HG02884 (cell line): Measurements from ENCODE around the gene TPK1.
"Not testable (repeated sequence)": the region's sequence is repeated elsewhere in the genome, so short reads cannot be mapped to it uniquely, and the experiment has no call there.

Experiments used
- ATAC-seq: cut with Tn5 transposase; IDR thresholded peaks from one replicate; pipeline ENCODE4 v1.9.1; 2021; ENCODE audit warnings: mild to moderate bottlenecking, moderate library complexity; ENCODE audit not compliant: unreplicated experiment

TPK1 gene

DNA sequence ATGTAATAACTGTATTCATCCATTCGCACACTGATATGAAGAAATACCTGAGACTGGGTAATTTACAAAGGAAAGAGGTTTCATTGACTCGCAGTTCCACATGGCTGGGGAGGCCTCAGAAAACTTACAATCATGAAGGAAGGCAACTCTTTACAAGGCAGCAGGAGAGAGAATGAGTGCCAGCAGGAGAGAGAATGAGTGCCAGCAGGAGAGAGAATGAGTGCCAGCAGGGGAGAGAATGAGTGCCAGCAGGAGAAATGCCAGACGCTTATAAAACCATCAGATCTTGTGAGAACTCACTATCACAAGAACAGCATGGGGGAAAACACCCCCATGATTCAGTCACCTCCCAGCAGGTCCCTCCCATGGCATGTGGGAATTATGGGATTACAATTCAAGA lies 58.0 kb downstream of the TPK1 start:
- ATAC-seq, result not testable (repeated sequence)

DNA sequence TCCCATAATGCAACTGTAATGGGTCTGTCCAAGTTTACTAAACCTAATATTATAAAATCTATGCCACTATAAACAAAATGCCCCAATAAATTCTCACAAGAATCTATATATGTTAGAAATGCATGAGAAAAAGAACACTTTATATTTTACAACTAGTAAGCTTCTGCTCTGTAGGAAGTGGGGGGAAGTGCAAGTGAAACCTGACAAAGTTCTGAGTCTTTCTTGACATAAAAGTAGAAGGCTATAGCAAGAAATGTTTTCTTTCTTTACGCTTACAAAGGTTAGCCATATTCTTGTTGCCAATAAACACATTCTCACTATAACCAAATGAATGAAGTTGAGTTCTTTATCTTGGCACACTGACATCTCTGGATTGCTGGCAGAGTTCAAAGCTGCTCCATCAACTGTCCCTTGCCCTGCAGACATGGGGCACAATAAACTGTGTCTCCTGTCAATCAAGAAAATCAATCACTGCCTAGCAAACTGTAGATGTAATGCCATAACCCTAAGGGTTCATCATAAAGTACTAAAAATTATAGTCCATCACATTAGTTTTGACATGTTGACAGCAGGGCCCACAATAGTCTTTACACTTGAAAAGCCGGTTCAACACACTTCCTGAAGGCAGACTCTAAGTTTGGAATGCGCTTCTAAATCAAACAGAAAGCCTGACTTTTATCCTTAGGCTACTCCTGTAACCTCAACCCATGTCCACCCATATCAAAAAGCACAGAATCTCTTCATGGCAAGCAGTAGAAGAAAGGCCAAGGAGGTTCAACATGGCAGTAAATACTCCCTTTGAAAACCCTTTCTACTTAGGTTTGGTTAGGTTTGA lies 58.6 kb downstream of the TPK1 start:
- peak; percentile 41 for ATAC-seq

DNA sequence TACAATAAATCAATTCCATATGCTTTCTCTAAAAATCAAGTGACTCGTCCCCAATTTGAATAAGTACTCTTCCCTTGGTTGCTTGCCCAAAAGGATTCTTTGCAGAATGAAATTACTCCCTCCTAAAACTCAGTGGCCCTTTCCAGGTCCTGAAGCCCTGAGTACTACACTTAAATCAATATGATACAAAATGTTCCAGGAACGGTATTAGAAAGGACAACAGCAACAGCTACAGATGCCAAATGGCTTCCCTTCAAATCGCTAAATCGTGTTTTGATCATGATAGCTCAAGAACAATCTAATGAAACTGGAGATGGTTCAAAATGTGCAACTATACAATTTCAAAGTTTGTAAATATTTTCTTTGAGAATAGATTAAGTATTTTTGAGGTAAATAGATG lies 59.4 kb downstream of the TPK1 start:
- ATAC-seq, result no peak

GRCh38 chr7:144775749-144776148 lies 60.1 kb downstream of the TPK1 start:
- no peak for ATAC-seq

GRCh38 chr7:144771927-144772326 lies 63.9 kb downstream of the TPK1 start:
- ATAC-seq, result no peak

GRCh38 chr7:144771174-144771573 lies 64.7 kb downstream of the TPK1 start:
- ATAC-seq, result no peak

GRCh38 chr7:144769352-144769751 lies 66.5 kb downstream of the TPK1 start:
- ATAC-seq, result no peak

DNA sequence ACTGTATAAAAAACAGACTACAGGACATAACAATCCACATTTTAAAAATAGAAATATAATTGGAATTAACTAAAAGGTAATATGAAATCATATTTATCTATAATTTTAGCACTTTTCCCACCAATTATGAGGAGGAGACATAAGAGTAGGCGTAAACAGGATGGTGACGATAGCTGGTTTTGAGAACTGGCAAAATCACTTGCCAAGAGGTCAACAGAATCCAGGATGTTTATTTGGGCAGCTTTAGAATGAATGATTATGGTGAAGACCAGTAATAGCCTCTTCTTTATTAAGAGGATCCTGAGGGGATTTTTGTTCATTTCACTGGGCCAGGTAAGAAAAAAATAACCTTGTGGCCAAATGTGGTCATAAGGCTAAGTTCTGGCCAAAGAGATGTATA lies 67.2 kb downstream of the TPK1 start:
- ATAC-seq, result no peak

DNA sequence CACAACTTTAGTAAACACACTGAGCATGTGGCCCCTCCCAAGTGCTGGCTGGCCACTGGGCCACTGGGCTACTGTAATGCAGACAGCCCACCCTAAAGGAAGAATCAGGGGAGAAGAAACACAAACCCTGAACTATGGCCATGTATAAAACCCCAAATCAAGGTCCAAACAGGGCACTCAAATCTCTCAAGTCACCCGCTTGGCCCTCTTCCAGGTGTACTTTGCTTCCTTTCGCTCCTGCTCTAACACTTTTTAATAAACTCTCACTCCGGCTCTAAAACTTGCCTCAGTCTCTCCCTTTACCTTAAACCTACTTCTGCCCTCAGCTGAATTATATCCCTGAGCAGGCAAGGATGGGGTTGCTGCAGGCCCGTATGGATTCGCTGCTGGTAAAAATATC lies 72.6 kb downstream of the TPK1 start:
- no peak for ATAC-seq

- ATAC-seq, result no peak
These were observed 73.0 kb downstream of the TPK1 start for GRCh38 chr7:144762853-144763252.

- ATAC-seq, result no peak
These were observed 74.4 kb downstream of the TPK1 start for GRCh38 chr7:144761493-144761892.

DNA sequence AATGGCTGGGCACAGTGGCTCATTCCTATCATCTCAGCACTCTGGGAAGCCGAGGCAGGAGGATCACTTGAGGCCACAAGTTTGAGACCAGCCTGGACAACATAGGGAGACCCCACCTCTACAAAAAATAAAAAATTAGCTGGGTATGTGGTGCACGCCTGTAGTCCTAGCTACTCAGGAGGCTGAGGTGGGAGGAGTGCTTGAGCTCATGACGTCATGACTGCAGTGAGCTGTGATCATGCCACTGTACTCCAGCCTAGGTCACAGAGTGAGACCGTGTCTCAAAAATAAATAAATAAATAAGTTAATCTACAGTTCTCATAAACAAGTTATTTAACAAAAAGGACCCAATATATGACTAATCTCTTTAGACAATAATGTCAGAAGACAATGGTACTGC lies 76.2 kb downstream of the TPK1 start:
- no peak for ATAC-seq

DNA sequence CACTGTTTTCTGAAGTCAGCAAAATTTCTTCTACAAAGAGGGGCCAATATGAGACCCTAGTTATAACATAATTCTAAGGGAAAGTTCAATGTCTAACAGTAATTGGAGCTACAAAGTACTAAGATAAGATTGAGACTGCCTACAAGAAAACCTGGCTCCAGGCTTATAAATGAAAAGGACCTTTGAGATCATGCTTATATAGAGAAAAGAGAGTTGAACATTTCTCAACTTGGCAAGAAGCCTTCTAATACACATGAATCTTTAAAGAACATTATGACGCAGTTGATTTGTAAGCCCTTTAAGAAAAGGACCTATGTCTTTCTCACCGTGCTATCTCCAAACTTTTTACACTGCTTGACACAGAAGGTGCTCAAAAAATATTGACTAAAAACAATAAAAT lies 87.9 kb downstream of the TPK1 start:
- ATAC-seq, result no peak

GRCh38 chr7:144738708-144739314 lies 97.0 kb downstream of the TPK1 start:
- ATAC-seq, result peak; percentile 93

GRCh38 chr7:144738146-144738545 lies 97.7 kb downstream of the TPK1 start:
- no peak for ATAC-seq

GRCh38 chr7:144736880-144737493 lies 98.9 kb downstream of the TPK1 start:
- ATAC-seq, result no peak

- no peak for ATAC-seq
These were observed 100.2 kb downstream of the TPK1 start for GRCh38 chr7:144735505-144736276.

- no peak for ATAC-seq
These were observed 104.0 kb downstream of the TPK1 start for GRCh38 chr7:144731661-144732351.

DNA sequence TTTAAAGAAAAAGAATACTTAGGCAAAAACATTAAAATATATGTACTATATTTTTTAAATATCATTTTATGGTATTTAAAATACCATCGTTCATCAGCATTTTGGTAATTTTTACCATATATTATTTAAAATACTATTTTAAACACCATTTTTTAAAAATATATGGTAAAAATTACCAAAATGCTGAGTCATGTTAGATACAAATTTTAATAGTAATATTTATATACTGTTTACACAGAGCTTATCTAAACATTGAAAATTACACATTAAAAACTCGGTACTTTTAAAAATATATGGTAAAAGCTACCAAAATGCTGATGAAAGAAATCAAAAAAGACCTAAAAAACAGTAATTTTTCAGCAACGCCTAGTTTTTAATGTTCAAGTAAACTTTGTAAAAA lies 105.6 kb downstream of the TPK1 start:
- no peak for ATAC-seq

DNA sequence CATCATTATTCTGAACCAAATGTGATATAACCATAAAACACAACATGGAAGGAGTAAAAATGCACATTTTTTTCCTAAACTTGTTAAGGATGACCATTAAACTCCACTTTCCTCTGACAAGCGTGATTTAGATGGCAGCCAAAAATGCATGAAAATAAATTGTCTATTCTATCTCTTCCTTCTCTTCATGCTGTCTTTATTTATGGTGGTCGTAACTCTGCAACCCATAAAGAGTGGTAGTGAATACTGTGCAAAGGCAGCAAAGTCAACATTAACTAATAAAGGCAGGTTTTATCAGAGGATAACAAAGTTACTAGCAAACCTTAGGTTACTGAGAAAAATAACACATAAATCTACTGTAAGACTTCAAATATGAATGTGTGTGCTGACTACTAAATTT lies 106.6 kb downstream of the TPK1 start:
- no peak for ATAC-seq

GRCh38 chr7:144728551-144728950 lies 107.3 kb downstream of the TPK1 start:
- no peak for ATAC-seq
